Epithelial cell of esophagus (primary cell): ENCODE data around the gene AIRE.
A peak's percentile ranks its signal among the peaks of the same experiment; 100 is the strongest.

Experiments
- DNase-seq: peaks from one replicate; pipeline ENCODE4 v3.0.0; 2010; ENCODE audit warnings: low read depth
- H3K4me3 ChIP-seq: 2 replicates; pipeline ENCODE4 v1.5.1; 2011; ENCODE audit warnings: mild to moderate bottlenecking, low read length, control low read depth
- TF ChIP-seq, protein P1 (sequence below): IDR thresholded peaks from 2 replicates; pipeline ENCODE4 v1.5.1; 2011; ENCODE audit warnings: low read depth, mild to moderate bottlenecking, low read length, control low read depth, inconsistent platforms; ENCODE audit not compliant: insufficient read depth; ENCODE audit errors: missing control alignments

Gene AIRE

DNA sequence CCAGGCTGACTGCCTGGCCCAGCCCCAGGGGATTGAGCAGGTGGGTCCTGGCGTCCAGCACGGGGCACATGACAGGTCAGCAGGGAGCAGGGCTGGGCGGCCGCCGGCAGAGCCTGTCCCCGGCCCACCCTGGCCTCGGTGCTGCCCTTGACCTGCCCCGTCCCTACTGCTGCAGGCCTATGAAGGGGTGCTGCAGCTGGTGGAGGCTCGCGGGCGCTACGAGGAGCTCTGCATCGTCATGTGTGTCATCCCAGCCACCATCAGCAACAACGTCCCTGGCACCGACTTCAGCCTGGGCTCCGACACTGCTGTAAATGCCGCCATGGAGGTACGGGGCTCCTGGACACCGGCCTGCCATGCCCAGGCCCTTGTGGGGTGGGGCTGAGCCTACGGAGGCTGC is 37.9 kb downstream of the AIRE start:
- TF ChIP-seq, protein P1, sequence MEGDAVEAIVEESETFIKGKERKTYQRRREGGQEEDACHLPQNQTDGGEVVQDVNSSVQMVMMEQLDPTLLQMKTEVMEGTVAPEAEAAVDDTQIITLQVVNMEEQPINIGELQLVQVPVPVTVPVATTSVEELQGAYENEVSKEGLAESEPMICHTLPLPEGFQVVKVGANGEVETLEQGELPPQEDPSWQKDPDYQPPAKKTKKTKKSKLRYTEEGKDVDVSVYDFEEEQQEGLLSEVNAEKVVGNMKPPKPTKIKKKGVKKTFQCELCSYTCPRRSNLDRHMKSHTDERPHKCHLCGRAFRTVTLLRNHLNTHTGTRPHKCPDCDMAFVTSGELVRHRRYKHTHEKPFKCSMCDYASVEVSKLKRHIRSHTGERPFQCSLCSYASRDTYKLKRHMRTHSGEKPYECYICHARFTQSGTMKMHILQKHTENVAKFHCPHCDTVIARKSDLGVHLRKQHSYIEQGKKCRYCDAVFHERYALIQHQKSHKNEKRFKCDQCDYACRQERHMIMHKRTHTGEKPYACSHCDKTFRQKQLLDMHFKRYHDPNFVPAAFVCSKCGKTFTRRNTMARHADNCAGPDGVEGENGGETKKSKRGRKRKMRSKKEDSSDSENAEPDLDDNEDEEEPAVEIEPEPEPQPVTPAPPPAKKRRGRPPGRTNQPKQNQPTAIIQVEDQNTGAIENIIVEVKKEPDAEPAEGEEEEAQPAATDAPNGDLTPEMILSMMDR, result no peak

GRCh38 chr21:44324106-44324853 is 38.6 kb downstream of the AIRE start:
- no peak overlapping the region for H3K4me3 ChIP-seq
- no peak for DNase-seq
- TF ChIP-seq, protein P1, result no peak

More for the DNA sequence above, 37.9 kb downstream of the AIRE start:
- no peak for DNase-seq
- H3K4me3 ChIP-seq, result no peak overlapping the region

DNA sequence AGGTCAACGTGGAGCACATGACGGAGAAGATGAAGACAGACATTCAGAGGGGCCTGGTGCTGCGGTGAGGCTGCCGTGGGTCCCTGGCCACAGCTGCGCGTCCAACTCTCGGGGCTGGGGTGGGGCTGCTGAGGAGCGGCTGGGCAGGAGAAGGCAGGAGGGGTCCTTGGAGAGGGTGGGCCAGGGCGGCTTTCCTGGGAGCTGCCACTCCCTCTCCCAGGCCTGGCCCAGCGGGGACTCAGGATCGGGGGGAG is 39.1 kb downstream of the AIRE start:
- H3K4me3 ChIP-seq, result no peak overlapping the region
- no peak for DNase-seq
- TF ChIP-seq, protein P1, result no peak

DNA sequence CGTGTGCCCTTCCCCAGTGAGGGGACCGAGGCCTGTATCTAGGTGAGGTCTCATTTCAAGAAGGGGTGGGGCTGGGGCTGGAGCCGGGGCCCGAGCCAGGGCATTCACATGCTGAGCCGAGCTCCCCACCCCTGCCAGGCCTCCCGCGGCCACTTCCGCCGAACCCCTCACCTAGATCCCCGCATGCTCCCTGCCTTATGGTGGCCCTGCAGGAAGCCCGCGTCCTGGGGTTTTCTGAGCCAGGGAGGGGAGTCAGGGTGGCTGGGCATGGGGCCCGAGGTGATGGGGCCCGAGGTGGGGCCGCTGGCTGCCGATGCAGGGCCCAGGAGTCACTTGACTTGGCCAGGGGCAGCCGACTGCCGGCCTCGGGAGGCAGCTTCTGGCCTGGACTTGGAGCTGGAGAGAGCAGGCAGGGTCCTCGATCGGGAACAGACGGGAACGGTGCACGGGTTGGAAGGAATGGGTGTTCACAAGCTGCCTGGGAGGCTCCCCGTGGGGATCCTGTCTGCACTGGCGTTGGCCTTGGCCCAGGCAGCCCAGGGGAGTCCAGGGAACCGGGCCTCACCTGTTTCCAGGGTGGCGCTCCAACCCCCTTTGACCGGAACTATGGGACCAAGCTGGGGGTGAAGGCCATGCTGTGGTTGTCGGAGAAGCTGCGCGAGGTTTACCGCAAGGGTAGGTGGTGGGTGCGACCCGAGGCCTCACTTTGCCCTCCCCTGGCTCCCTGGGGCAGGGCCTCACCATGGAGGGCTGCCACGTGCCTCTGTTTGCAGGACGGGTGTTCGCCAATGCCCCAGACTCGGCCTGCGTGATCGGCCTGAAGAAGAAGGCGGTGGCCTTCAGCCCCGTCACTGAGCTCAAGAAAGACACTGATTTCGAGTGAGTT is 40.0 kb downstream of the AIRE start:
- no peak for DNase-seq
- H3K4me3 ChIP-seq, result no peak overlapping the region
- TF ChIP-seq, protein P1, result no peak

GRCh38 chr21:44326272-44326647 is 40.6 kb downstream of the AIRE start:
- no peak for DNase-seq
- TF ChIP-seq, protein P1, result no peak
- H3K4me3 ChIP-seq, result no peak overlapping the region

DNA sequence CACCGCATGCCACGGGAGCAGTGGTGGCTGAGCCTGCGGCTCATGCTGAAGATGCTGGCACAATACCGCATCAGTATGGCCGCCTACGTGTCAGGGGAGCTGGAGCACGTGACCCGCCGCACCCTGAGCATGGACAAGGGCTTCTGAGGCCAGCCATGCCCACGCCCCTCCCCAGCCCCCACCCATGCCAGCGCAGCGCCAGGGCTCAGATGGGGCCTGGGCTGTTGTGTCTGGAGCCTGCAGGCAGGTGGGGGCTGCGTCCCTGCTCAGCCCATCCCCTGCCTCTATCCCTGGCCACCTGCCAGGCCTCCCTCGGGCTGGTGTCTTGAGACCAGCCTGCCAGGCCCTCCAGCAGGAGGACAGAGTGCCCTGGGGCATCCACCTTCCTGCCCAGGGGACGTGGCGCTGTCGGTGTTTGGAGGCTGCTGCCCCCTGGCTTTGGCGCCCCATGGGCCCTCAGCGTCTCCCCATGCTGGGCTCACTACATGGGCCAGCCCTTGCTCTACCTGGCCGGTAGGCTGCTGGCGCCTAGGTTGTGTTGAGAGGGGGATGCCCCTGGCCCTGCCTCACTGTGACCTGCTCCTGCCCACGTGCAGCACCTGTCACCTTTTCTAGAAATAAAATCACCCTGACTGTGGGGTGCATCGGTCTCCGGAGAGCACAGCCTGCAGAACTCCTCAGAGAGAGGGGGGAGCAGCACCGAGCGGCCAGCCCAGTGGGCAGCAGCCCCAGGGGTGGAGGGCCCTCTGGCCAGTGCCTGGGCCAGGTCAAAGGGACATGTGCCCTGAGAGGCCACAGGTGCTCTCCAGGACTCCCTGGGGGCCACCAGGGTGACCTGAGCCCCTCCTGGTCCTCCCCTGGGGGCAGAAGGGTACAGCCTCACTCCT is 41.3 kb downstream of the AIRE start:
- no peak overlapping the region for H3K4me3 ChIP-seq
- no peak for DNase-seq
- TF ChIP-seq, protein P1, result peak; percentile 5
